ENCODE results near the gene FAM3D.
"Not testable (repeated sequence)": the region's sequence is repeated elsewhere in the genome, so short reads cannot be mapped to it uniquely, and the experiment has no call there.

Gene FAM3D, protein sequence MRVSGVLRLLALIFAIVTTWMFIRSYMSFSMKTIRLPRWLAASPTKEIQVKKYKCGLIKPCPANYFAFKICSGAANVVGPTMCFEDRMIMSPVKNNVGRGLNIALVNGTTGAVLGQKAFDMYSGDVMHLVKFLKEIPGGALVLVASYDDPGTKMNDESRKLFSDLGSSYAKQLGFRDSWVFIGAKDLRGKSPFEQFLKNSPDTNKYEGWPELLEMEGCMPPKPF

DNA sequence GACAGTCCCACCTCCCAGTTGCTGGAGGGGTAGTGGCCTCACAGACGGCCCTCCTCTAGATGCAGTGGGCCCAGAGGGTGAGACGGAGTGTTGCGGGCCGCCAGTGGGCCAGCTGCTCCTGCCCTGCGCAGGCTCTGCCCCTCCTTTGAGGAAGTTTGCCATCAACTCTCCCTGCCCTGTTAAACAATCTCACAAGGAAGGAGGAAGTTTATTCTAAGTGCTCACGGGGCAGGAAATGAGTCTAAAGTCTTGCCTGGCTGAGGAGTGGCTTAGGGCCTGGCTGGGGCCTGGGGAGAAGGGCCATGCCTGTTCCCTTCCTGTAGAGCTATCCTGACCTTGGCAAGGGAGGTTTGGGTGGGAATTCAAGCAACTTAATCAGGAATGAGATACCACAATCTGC, at the start of gene FAM3D:
Gene FAM3D, minus strand, starts transcription at position 92 of the 400 bp plus-strand sequence. CDS start 11,211 bp downstream, outside the sequence.
- no peak for DNase-seq

DNA sequence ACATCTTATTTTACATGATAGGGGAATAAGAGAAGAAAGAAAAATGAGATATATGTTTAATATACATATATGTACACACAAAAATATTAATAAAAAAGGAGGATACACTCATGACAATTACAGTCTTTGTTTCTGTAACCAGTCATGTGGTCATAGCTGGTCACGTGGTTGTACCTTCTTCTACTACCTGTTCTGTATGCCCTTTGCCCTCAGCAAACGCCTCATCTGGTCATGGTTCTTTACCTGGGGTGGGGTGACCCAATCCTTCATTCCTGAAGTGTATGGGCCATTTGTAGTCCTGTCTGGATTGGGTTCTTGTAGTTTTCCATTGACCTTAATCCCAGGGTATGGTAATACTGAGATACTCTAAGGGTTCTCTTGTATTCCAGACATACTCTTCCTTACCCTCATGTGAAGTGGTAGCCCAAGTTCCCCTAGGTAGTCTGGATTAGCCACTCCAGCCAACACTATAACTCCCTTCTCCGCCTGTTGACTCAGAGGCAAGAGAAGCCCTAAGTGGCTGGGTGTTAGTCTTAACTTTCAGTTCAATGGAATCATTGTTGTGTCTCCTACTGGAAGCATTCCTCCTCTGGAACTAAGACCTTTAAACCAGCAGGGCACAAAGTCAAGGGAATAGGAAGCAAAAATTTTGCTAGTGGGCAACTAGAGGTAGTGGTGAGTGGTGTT, 47.3 kb upstream of the FAM3D start:
- no peak for DNase-seq

DNA sequence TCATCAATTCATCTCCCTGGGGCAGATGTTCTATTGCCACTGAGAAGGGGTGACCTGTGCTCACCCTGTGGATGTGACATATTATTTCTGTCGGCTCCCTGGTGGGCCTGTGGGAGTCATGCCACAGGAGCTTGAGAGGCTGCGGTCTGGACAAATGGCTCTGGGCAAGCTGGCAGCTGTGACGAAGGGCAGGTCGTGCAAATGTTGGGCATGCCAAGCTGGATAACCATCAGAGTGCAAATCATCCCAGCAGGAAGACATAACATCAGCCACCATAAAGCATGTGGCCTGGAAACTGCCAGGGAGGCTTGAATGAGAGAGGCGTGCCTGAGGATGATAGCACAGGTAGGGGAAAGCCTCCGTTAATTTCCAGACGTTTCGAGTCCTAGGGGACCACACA, 45.3 kb upstream of the FAM3D start:
- no peak for DNase-seq

DNA sequence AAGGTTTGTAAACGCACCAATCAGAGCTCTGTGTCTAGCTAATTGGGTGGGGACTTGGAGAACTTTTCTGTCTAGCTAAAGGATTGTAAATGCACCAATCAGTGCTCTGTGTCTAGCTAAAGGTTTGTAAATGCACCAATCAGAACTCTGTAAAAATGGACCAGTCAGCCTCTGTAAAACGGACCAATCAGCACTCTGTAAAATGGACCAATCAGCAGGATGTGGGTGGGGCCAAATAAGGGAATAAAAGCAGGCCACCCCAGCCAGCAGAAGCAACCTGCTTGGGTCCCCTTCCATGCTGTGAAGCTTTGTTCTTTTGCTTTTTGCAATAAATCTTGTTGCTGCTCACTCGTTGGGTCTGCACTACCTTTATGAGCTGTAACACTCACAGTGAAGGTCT, 42.4 kb upstream of the FAM3D start:
- not testable (repeated sequence) for DNase-seq

DNA sequence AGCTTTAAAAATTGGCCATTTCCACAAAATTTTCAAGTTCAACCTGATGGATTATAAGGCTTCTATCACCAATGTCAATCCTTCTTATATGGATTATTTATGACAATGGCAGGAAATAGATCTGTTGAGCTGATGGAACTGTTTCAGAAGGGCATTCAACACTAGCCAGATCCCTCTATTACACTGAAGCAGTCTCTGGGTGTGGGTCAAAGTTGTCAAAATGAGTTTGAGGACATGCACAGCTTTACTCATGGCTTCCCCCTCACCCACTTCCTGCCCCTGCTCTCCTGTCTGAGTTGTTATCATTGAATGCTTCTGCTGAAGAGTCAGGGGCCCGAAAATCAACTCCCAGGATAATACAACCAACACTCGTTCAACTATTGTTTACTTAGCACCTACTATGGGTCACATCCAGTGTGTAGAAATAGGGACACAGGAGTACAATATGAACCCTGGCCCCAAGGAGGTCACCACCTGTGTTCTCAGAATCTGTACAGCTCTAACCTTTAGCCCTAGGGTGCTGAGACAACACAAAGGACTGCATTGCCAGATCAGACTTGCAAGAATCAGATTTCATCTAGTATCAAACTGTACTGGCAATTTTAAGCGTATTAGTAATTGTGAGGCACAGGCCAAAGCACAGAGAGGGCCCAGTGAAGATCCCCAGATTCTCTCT, 41.7 kb upstream of the FAM3D start:
- DNase-seq, result no peak

DNA sequence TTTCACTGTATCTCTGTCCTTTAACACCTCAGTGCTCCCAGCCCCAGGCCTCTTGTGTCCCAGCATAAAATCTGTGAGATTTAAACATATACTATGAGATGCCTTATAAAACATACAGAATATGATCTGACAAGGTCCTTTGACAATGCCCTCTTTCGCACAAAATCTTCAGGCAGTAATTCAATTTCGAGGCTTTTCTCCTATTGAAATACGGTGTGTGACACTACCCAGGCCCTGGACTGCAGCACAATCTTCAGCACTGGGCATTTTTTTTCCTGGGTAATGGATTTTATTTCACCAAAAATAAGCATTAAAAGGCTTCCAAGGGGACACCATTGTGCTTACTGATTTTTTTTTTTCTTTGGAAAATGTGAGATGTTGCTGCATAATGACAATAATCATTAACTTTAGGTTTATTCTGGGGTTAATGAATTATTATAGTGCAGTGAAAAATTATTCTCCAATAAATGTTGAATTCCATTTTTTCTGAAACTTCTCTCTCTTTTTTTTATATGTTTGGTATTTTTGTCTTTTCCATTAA, 40.9 kb upstream of the FAM3D start:
- no peak for DNase-seq

DNA sequence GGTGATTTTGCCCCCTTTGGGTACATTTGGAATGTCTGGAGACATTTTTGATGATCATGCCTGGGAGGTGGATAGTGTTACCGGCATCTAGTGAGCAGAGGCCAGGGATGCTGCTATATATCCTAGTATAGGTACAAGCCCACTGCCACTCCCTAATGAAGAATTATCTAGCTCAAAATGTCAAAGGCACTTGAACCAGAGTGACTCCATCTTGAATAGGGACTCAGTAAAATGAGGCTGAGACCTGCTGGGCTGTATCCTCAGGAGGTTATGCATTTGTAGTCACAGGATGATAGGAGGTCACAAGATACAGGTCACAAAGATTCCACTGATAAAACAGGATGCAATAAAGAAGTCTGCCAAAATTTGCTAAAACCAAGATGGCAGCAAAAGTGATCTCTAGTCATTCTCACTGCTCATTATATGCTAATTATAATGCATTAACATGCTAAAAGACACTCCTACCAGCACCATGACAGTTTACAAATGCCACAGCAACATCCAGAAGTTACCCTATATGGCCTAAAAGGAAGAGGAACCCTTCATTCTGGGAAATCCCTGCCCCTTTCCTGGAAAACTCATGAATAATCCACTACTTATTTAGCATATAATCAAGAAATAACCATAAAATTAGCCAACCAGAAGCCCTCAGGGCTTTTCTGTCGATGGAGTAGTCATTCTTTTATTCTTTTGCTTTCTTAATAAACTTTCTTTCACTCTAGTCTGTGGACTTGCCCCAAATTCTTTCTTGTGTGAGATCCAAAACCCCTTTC, 40.0 kb upstream of the FAM3D start:
- DNase-seq, result no peak

DNA sequence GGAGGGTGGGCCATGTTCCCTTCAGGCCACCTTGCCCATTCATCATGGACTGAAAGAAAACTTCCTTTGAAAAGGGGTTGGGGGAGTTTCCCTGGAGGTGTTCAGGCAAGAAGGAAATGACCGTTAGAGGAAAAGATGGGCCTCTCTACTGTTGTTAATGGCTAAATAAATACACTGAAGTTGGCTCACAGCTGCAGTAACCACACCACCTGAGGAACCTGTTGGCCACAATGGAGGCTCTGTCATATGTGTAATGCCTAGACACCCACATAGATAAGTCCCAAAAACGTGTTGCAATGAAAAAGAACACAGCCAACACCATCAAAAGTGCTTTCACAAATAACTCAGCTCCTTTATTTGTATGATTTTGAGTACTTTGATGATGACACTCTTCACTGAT, 38.2 kb upstream of the FAM3D start:
- DNase-seq, result no peak

DNA sequence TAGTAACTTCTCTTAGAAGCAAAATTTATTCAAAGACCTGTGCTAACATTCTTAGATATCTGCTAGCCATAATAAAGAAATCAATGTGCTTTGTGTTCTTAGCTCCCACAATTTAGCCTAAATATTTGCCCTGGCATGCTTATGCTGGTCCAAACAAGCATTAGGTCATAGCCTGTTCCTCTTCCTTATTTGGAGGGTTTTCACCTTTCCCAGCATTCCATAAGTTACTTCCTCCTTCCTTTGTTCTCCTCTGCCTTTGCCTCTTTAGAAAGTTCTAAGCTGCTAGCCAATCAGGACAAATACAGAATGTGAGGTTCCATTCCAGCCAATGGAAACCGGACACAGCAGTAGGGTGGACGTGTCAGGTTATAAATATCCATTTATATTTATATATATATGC, 37.7 kb upstream of the FAM3D start:
- DNase-seq, result not testable (repeated sequence)

DNA sequence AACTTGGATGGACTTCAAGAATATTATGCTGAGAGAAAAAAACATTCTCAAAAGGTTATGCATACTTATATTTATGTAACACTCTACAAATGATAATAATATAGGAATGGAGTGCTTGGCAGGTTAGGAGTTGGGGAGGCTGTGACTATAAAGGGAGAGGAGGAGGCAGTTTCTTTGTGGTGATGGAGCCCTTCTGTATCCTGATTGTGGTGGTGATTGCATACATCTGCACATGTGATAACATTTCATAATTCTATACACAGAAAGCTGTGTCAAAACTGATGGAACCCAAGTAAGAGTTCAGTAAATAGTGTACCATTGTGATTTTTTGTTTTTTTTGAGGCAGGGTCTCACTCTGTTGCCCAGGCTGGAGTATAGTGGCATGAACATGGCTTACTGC, 31.7 kb upstream of the FAM3D start:
- DNase-seq, result no peak

DNA sequence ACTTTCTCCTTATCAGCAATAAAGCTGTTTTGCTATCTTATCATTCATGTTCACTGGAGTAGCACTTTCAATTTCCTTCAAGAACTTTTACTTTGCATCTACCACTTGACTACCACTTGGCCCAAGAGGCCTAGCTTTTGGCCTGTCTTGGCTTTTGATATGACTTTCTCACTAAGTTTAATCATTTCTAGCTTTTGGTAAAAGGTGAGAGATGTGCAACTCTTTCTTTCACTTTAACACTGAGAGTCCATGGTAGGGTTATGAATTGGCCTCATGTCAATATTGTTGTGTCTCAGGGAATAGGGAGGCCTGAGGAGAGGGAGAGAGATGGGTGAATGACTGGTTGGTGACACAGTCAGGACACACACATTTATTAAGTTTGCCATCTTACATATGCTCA, 31.0 kb upstream of the FAM3D start:
- DNase-seq, result no peak

DNA sequence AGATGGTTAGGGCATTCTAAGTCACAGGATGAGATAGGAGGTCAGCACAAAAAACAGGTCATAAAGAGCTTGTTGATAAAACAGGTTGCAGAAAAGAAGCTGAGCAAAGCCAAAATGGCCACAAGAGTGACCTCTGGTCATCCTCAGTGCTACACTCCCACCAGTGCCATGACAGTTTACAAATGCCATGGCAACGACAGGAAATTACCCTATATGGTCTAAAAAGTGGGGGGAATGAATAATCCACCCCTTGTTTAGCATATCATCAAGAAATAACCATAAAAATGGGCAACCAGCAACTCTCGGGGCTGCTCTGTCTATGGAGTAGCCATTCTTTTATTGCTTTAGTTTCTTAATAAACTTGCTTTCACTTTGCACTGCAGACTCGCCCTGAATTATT, 30.2 kb upstream of the FAM3D start:
- DNase-seq, result not testable (repeated sequence)

DNA sequence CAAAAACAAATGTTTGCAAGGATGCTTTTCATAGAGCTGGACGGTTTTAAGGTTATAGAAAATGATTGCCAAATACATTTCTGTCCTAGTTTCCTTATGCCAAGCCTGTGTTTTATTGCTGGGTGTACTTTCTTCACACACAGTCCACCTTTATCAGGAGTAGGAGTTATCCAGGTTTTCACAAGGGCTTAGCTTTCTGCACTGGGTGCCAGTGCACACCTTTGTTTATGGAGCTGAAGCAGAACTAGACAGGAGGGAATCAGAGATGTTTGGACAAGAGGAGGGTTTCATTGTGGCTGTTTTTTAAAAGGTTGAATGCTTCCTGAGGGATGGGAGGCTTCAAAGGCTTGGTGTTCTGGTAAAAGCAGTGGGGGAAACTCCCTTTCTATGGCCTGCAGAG, 29.5 kb upstream of the FAM3D start:
- no peak for DNase-seq

DNA sequence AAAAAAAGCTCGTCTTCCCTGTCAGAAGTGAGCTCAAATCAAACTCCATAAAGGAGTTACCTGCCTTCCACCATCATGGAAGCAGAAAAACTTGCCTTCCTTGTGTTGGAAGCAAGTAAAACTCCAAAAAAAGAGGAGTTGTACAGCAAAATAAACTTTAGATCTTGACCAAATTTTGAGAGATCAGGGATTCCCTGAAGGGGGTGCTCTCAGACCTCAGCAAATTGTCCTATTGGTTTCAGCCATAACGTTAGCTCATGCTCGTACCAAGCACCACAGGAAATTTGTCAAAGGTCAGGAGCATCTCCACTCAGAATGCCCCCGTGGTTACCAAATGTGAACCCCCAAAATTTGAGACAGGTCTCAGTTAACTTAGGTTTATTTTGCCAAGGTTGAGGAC, 28.7 kb upstream of the FAM3D start:
- DNase-seq, result not testable (repeated sequence)

DNA sequence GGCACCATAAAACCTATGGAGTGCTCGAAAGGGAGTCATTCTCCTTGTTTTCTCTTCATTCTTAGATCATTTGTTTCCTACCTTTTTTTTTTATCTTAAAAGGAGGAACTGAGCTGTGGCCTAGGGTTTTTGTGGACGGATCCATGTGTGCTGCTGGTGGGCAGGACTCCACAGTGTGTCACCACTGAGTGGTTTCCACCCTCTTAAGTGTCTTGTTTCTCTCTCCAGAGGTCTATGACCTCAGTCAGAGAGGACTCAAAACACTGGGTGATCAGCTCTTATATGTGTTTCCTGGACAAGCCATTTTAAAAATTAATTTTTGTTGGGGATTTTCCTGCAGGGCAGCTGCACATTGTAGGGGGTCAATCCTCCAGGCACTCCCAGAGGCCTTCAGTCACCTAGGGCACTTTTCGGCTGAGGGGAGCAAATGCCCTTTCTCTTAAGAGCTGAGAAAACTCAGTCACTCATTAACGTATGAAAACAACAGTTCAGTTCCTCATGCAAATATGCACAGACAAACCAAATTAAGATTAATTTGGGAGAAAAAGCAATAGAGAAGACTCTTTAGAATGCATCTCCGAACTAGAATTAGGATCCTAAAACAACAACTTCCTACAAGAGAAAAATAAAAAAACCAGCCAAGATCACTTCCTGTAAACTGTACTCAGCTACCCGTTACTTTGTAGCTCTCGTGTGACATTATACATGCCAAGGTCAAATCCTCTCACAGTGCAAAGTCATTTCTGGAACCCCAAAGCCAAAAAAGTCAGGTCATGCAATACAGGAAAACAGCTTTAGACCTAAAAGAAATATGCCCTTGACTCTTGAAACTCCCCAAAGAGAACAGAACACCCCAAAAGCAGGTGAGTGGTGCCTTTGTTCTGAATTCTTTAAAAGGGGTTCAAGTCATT, 27.6 kb upstream of the FAM3D start:
- no peak for DNase-seq

DNA sequence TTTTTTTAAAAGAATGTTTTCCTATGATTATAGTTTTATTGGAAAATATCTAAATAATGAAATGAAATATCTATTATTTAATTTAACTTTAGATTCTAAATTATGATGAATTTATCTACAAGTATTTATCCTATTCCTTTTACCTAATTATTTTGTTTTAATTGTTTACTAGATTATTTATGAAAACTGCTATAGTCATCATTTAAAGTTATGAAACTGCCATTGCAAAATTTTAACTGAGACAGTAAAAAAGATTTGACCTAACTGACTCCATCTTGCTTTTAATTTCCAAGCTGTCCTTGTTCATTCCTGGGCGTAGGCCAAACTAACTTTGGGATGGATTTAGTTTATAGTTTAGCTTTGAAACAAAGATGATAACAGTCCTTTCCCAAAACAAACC, 25.9 kb upstream of the FAM3D start:
- no peak for DNase-seq

DNA sequence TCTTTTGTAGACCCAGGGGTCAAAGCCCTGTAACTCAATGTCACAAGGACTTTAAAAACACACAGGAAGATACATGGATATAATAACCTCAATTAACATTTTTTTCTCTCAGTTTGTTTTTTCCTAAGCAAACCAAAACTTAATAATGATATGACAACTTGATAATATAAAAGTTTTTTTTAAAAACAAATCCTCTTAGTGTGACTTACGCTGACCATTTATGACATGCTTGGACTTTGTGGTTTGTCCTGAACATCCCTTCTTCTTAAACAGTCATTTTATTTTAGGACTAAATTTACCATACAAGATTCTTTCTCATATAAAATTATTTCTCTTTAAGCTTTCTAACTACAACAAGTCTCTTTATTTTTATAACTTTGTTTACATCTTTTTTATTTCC, 25.4 kb upstream of the FAM3D start:
- DNase-seq, result no peak

DNA sequence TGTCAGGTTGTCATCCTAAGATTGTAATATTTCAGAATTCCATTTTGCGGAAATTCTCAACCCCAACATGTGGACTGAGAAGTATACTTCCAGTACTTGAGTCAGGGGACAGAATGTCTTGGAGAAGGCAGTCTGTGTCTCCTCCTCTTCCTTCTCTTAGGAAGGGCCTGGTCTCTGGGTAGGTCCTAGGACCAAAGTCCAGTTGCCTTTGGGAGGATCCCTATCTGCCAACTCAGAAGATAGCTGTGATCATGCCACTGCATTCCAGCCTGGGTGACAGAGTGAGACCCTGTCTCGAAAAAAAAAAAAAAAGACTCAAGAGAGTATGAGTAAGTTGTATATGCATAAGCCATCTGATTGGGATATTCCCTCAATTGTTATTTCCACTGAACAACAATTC, 23.9 kb upstream of the FAM3D start:
- no peak for DNase-seq

DNA sequence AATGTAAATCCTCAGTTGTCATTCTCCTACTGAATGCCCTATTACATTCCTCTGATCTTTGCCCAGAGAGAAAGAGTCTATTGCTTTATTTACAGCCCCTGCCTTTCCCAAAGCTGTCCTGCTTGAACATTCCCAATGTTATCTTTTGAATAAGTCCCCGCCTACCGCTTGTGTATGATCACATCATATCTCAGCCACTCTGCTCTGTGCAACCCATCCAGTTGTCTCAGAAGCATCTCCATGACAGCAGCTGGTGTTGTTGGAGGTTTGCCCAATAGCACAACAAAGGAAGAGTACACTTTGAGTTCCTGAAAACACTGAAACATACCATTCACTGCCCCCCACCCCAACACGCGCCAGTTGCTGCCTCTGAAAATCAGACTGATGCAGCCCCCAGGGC, 22.0 kb upstream of the FAM3D start:
- peak; percentile 89 for DNase-seq

DNA sequence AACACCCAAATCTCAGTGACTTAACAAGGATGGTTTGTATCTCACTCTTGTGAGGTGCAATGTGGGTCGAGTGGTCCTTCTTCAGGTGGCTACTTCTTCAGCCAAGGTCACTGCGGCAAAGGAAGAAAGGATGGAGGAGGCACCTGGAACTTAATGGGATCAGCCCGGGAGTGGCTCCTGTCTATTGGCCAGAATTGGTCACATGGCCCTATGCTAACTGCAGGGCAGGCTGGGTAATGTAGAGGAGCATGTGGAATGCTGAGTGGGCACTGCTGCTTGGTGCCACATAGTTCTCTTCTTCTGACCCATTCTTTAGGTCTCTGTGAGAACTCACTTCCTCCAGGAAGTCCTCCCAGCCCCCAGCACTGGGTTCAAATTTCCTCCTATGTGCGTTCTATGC, 20.3 kb upstream of the FAM3D start:
- no peak for DNase-seq

DNA sequence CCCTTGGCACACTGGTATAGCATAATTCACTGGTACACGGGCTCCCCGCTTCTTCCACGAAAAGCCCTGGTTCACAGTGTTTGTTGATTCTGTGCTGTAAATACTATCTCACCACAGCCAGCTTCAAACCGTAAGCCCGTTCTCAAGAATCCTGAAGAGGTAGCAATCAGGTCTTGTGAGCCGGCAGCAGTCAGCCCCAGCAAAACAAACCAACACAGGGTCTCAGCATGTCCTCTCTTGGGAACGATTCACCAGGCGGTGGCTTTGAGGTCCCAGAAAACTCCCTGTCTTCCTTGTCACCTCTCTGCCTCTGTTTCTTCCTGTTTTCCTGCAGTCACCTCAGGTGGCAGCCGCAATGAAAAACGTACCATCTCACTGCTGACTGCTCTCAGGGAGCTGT, 19.1 kb upstream of the FAM3D start:
- no peak for DNase-seq

DNA sequence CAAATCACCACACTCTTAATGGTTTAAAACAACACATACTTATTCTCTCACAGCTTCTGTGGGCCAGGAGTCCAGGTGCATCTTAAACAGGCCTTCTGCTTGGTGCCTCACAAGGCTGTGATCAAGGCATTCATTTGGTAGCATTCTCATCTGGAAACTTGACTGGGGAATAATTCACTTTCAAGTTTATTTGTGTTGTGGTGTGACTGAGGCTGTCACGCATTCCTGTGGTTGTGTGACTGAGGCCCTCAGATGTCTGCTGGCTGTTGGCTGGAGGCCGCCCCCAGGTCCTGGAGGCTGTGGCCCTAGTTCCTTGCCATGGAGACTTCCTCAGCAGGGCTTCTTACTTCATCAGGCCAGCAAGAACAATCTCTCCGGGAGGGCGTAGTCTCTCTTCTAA, 16.9 kb upstream of the FAM3D start:
- no peak for DNase-seq

All from NCI-H345 (cell line).